Parathyroid adenoma (tissue), 2 donors: Measurements from ENCODE around the gene RPS6KA3.

ENCODE experiments used
- H2AFZ ChIP-seq: fragments of 300-600 bp; sonication (generic); one replicate; pipeline ENCODE4 v1.7.0; 2017; ENCODE audit warnings: antibody characterized with exemption, mild to moderate bottlenecking
- H3K27ac ChIP-seq: fragments of 300-600 bp; sonication (generic); one replicate; pipeline ENCODE4 v1.7.0; 2017
- H3K27me3 ChIP-seq: fragments of 300-600 bp; sonication (generic); one replicate; pipeline ENCODE4 v1.7.0; 2017; ENCODE audit warnings: low read length; ENCODE audit not compliant: control insufficient read depth, insufficient read depth
- H3K36me3 ChIP-seq: fragments of 300-600 bp; sonication (generic); one replicate; pipeline ENCODE4 v1.7.0; 2017; ENCODE audit warnings: low read length; ENCODE audit not compliant: control insufficient read depth, insufficient read depth
- H3K4me1 ChIP-seq: fragments of 300-600 bp; sonication (generic); one replicate; pipeline ENCODE4 v1.7.0; 2017; ENCODE audit warnings: control low read depth
- H3K4me2 ChIP-seq: fragments of 300-600 bp; sonication (generic); one replicate; pipeline ENCODE4 v1.7.0; 2017; ENCODE audit warnings: low read length
- H3K4me3 ChIP-seq: fragments of 300-600 bp; sonication (generic); one replicate; pipeline ENCODE4 v1.7.0; 2017; ENCODE audit warnings: low read depth, low read length
- H3K79me2 ChIP-seq: fragments of 300-600 bp; sonication (generic); one replicate; pipeline ENCODE4 v1.7.0; 2017; ENCODE audit warnings: control low read depth
- H3K9ac ChIP-seq: fragments of 300-600 bp; sonication (generic); one replicate; pipeline ENCODE4 v1.7.0; 2017; ENCODE audit warnings: mild to moderate bottlenecking
- H3K9me3 ChIP-seq: fragments of 300-600 bp; sonication (generic); one replicate; pipeline ENCODE4 v1.7.0; 2017; ENCODE audit warnings: low read length; ENCODE audit not compliant: control insufficient read depth
- CTCF ChIP-seq: fragments of 300-600 bp; sonication (generic); IDR thresholded peaks from one replicate; pipeline ENCODE4 v1.7.0; 2017; ENCODE audit warnings: antibody characterized with exemption, mild to moderate bottlenecking
- donor health status: primary hyperparathyroidism.

The RPS6KA3 gene

GRCh38 chrX:20112022-20112774 is 154.5 kb downstream of the RPS6KA3 start:
- no peaks in the 10 kb centered on the region for H3K9me3 ChIP-seq
- no peak overlapping the region for H3K4me2 ChIP-seq
- no peak overlapping the region for H3K4me3 ChIP-seq
- H3K79me2 ChIP-seq, result no peaks in the 10 kb centered on the region
- no peaks in the 10 kb centered on the region for H3K27me3 ChIP-seq
- no peak overlapping the region for H2AFZ ChIP-seq
- H3K9ac ChIP-seq, result no peak overlapping the region
- H3K4me1 ChIP-seq, result no peaks in the 10 kb centered on the region
- H3K36me3 ChIP-seq, result no peaks in the 10 kb centered on the region
- TF ChIP-seq CTCF, result no peak
- H3K27ac ChIP-seq, result no peak overlapping the region

- H3K9me3 ChIP-seq, result no peaks in the 10 kb centered on the region
- H3K27ac ChIP-seq, result no peak overlapping the region
- no peak overlapping the region for H3K4me3 ChIP-seq
- no peak overlapping the region for H3K9ac ChIP-seq
- H3K4me1 ChIP-seq, result no peaks in the 10 kb centered on the region
- no peaks in the 10 kb centered on the region for H3K27me3 ChIP-seq
- no peaks in the 10 kb centered on the region for H3K36me3 ChIP-seq
- H3K4me2 ChIP-seq, result no peak overlapping the region
- TF ChIP-seq CTCF, result no peak
- no peaks in the 10 kb centered on the region for H3K79me2 ChIP-seq
- H2AFZ ChIP-seq, result no peak overlapping the region
These were observed 155.4 kb downstream of the RPS6KA3 start for GRCh38 chrX:20111271-20111670.

GRCh38 chrX:20101934-20102581 is 164.7 kb downstream of the RPS6KA3 start:
- no peak overlapping the region for H3K9ac ChIP-seq
- no peaks in the 10 kb centered on the region for H3K36me3 ChIP-seq
- no peak for TF ChIP-seq CTCF
- no peaks in the 10 kb centered on the region for H3K79me2 ChIP-seq
- H3K4me1 ChIP-seq, result peaks cover 3% of the 10 kb centered on the region
- H3K4me3 ChIP-seq, result no peak overlapping the region
- no peak overlapping the region for H3K27ac ChIP-seq
- no peaks in the 10 kb centered on the region for H3K9me3 ChIP-seq
- no peaks in the 10 kb centered on the region for H3K27me3 ChIP-seq
- H2AFZ ChIP-seq, result no peak overlapping the region
- no peak overlapping the region for H3K4me2 ChIP-seq
